ENCODE measurements around the gene DGKB.

- no peak for TF ChIP-seq CTCF (IDR thresholded peaks at IDR 0.05; ENCODE audit: low read length)
- no peak for TF ChIP-seq EZH2phosphoT487 (IDR thresholded peaks at IDR 0.05; ENCODE audit: low read length)
Measured at GRCh38 chr7:14740606-14741005, 161.9 kb downstream of the DGKB start.

All from MM.1S (cell line).